CD14-positive monocyte (primary cell): ENCODE results near the gene SUCNR1. TPM values are rescaled to one million over a fixed set of nuclear protein-coding genes. Genes with fewer than 3 reads are reported as not detected.

Experiments used
- DNase-seq, 3 donors: peaks; one replicate each; pipeline ENCODE4 v3.0.0-alpha.2; 2011 to 2022
- H2AFZ ChIP-seq: 2 replicates; pipeline ENCODE4 v1.6.0; 2012; ENCODE audit warnings: mild to moderate bottlenecking, low read depth, low read length, inconsistent platforms; ENCODE audit not compliant: insufficient read depth, poor library complexity, severe bottlenecking
- H3K27ac ChIP-seq, 2 donors: 1 replicate in 1 of 2; 2 replicates in 1 of 2; pipeline ENCODE4 v1.5.1; 2012 to 2013; ENCODE audit warnings: low read length in 2 of 2, control low read depth in 1 of 2, inconsistent platforms in 1 of 2, low read depth in 1 of 2, mild to moderate bottlenecking in 1 of 2
- H3K27me3 ChIP-seq, 2 donors: one replicate each; pipeline versions ENCODE4 v1.6.0 to v1.6.1; 2011 to 2013; ENCODE audit warnings: low read length in 2 of 2; ENCODE audit not compliant: control insufficient read depth in 2 of 2, insufficient read depth in 2 of 2
- H3K36me3 ChIP-seq, 2 donors: replicated peaks in 1 of 2; 1 replicate in 1 of 2; 2 replicates in 1 of 2; pipeline versions ENCODE4 v1.5.1 to v1.6.1; 2012 to 2013; ENCODE audit warnings: low read length in 2 of 2, control low read depth in 1 of 2, inconsistent platforms in 1 of 2, mild to moderate bottlenecking in 1 of 2; ENCODE audit not compliant: insufficient read depth in 2 of 2, control insufficient read depth in 1 of 2
- H3K4me1 ChIP-seq, 2 donors: 1 replicate in 1 of 2; 2 replicates in 1 of 2; pipeline versions ENCODE4 v1.5.1 to v1.6.1; 2012 to 2013; ENCODE audit warnings: low read length in 2 of 2, control low read depth in 1 of 2, inconsistent platforms in 1 of 2, mild to moderate bottlenecking in 1 of 2, moderate library complexity in 1 of 2; ENCODE audit not compliant: insufficient read depth in 2 of 2, control insufficient read depth in 1 of 2
- H3K4me2 ChIP-seq: replicated peaks from 2 replicates; pipeline ENCODE3; 2012; ENCODE audit warnings: low read length, moderate library complexity, mild to moderate bottlenecking; ENCODE audit not compliant: poor library complexity, severe bottlenecking; ENCODE audit errors: extremely low read depth
- H3K4me3 ChIP-seq, 3 experiments: fragments of 200-600 bp in 1 of 3; sonication (generic) in 1 of 3; replicated peaks in 1 of 3; 1 replicate in 2 of 3; 2 replicates in 1 of 3; pipeline ENCODE4 v1.5.1; 2011 to 2013; ENCODE audit warnings: low read length in 3 of 3, mild to moderate bottlenecking in 3 of 3, control low read depth in 2 of 3, low read depth in 2 of 3, inconsistent platforms in 1 of 3, moderate library complexity in 1 of 3
- H3K79me2 ChIP-seq: 2 replicates; pipeline ENCODE4 v1.6.0; 2012; ENCODE audit warnings: mild to moderate bottlenecking, control low read depth, inconsistent platforms, low read length, moderate library complexity; ENCODE audit not compliant: insufficient read depth
- H3K9ac ChIP-seq: 2 replicates; pipeline ENCODE4 v1.6.0; 2017; ENCODE audit warnings: low read length, mild to moderate bottlenecking; ENCODE audit not compliant: insufficient read depth, poor library complexity, severe bottlenecking
- H3K9me3 ChIP-seq, 2 donors: replicated peaks in 1 of 2; 1 replicate in 1 of 2; 2 replicates in 1 of 2; pipeline versions ENCODE4 v1.5.1 to v1.6.1; 2012 to 2013; ENCODE audit warnings: low read length in 2 of 2, control low read depth in 1 of 2; ENCODE audit not compliant: control insufficient read depth in 1 of 2, insufficient read depth in 1 of 2
- H4K20me1 ChIP-seq: 2 replicates; pipeline ENCODE4 v1.6.0; 2012; ENCODE audit warnings: mild to moderate bottlenecking, low read length, control low read depth, moderate library complexity; ENCODE audit not compliant: insufficient read depth
- H3K27ac Mint-ChIP-seq, 7 donors: one replicate each; pipeline ENCODE4 v1.8.0; 2020; ENCODE audit warnings: mild to moderate bottlenecking in 7 of 7, mixed read lengths in 7 of 7, moderate library complexity in 6 of 7, inconsistent platforms in 2 of 7
- H3K27me3 Mint-ChIP-seq, 3 donors: one replicate each; pipeline ENCODE4 v1.8.0; 2021 to 2022; ENCODE audit warnings: low read depth in 3 of 3, mild to moderate bottlenecking in 3 of 3, mixed read lengths in 3 of 3, moderate library complexity in 3 of 3, inconsistent platforms in 1 of 3
- H3K36me3 Mint-ChIP-seq, 2 donors: one replicate each; pipeline ENCODE4 v1.8.0; 2020; ENCODE audit warnings: mixed read lengths in 2 of 2, inconsistent platforms in 1 of 2, mild to moderate bottlenecking in 1 of 2
- H3K4me1 Mint-ChIP-seq: one replicate; pipeline ENCODE4 v1.8.0; 2020; ENCODE audit warnings: mild to moderate bottlenecking, mixed read lengths
- H3K4me3 Mint-ChIP-seq, 2 donors: one replicate each; pipeline ENCODE4 v1.8.0; 2020; ENCODE audit warnings: mild to moderate bottlenecking in 2 of 2, mixed read lengths in 2 of 2, moderate library complexity in 1 of 2
- H3K9me3 Mint-ChIP-seq, 7 donors: one replicate each; pipeline ENCODE4 v1.8.0; 2020 to 2022; ENCODE audit warnings: mixed read lengths in 7 of 7, mild to moderate bottlenecking in 6 of 7, moderate library complexity in 6 of 7, inconsistent platforms in 2 of 7
- CTCF ChIP-seq: fragments of 200-600 bp; IDR thresholded peaks from one replicate; pipeline ENCODE4 v1.8.0; 2022; ENCODE audit warnings: antibody characterized with exemption, mild to moderate bottlenecking
- WGBS: methylation state at CpG from one replicate; pipeline ENCODE4 v1.1.5; 2013; ENCODE audit warnings: missing lambda C conversion rate; ENCODE audit not compliant: insufficient coverage; 5-methylcytosine and 5-hydroxymethylcytosine counted together
- intact Hi-C, 2 donors: fragments of 100-400 bp; cut with micrococcal nuclease; formaldehyde crosslinking; loops; one replicate each; pipeline versions ENCODE4 v1.15.0 to v1.15.1; 2023
- polyA plus RNA-seq, 3 donors: library from polyadenylated mRNA; depleted of rRNA in 1 of 3; unstranded in 2 of 3; stranded (reverse) in 1 of 3; fragments of 300-500 nt in 2 of 3; fragments of >200 nt in 1 of 3; fragmentation: Illumina TruSeq in 2 of 3; gene quantifications; 1 replicate in 2 of 3; 2 replicates in 1 of 3; pipeline ENCODE4 v1.2.3, GENCODE V29; 2012 to 2021

SUCNR1 gene
- polyA plus RNA-seq, 3 donors = 0.09 to 0.28 (median 0.20) TPM

DNA sequence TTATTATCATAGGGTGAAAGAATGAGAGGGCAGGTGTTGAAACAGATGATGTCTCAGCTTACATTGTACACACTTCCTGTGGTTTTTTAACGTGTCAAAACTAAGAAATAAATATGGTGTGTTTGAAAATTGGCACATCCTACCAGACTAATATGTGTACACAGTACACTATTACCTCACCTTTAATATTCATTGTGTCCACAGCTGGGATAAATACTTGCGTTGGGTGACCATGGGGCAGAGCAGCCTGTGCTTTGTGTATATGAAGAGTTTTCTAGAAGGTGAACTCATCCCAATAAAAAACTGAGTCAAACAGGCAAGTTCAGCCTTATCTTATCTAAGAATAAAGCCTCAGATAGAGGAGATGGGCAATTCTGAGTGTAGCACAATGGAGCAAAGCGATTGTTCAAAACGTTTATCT is 17.3 kb downstream of the SUCNR1 start:
- no peak overlapping the region for H3K4me2 ChIP-seq

DNA sequence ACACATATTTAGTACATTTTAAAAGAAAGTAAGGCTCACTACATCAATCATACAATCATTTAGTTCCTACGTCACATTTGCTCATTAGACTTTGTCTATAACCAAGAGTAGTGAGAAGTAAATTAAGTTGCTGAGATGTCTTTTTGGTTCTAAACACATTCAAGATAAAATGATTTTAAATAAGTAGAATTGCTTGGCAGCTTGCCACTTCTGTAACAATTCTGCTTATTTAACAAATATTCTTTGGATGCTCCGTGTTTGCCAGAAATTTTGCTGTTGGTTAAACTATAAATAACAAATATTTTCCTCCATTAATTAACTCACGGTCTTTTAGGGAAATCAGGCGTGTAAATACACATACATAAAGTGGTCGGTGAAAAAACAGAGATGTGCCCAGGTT is 18.3 kb downstream of the SUCNR1 start:
- Mint-ChIP-seq H3K4me1 (peaks cover 40% of the 10 kb centered on the region), H3K27me3 (peaks cover 0 to 1% (median 0%) of the 10 kb centered on the region in 3 donors), H3K27ac (peak overlapping the region in 2 of 7 donors; percentile 1 to 2), H3K4me3 (no peak overlapping the region), H3K9me3 (peaks cover 0 to 3% (median 3%) of the 10 kb centered on the region in 7 donors), H3K36me3 (no peaks in the 10 kb centered on the region)
- Histone ChIP-seq H3K27me3 (no peaks in the 10 kb centered on the region), H3K9ac (no peak overlapping the region), H3K9me3 (no peaks in the 10 kb centered on the region), H2AFZ (peak overlapping the region; percentile 7), H3K27ac (no peak overlapping the region), H3K4me3 (no peak overlapping the region), H3K79me2 (no peaks in the 10 kb centered on the region), H3K4me1 (peaks cover 17 to 30% of the 10 kb centered on the region in 2 donors), H3K36me3 (no peaks in the 10 kb centered on the region), H4K20me1 (no peaks in the 10 kb centered on the region), H3K4me2 (no peak overlapping the region)
- intact Hi-C loops = no loop called here
- WGBS = no CpG with 5 or more reads among the region's 5 CpGs
- no peak for DNase-seq
- no peak for TF ChIP-seq CTCF

More for the DNA sequence above, 17.3 kb downstream of the SUCNR1 start:
- H3K27me3 Mint-ChIP-seq = peaks cover 0 to 1% (median 0%) of the 10 kb centered on the region in 3 donors
- peak; percentile 39 to 69 (median 50) for DNase-seq
- Histone ChIP-seq H3K4me3 (no peak overlapping the region), H4K20me1 (no peaks in the 10 kb centered on the region), H3K36me3 (no peaks in the 10 kb centered on the region), H3K79me2 (no peaks in the 10 kb centered on the region), H3K27ac (peak overlapping the region in 1 of 2 donors; percentile 3), H2AFZ (no peak overlapping the region), H3K4me1 (peaks cover 17 to 30% of the 10 kb centered on the region in 2 donors), H3K9ac (no peak overlapping the region), H3K9me3 (no peaks in the 10 kb centered on the region), H3K27me3 (no peaks in the 10 kb centered on the region)
- peak overlapping the region; percentile 47 to 85 (median 75) for H3K27ac Mint-ChIP-seq
- no peak overlapping the region for H3K4me3 Mint-ChIP-seq
- no peaks in the 10 kb centered on the region for H3K36me3 Mint-ChIP-seq
- WGBS = no CpG with 5 or more reads among the region's 4 CpGs
- H3K4me1 Mint-ChIP-seq = peaks cover 36% of the 10 kb centered on the region
- intact Hi-C loops = no loop called here
- no peak for TF ChIP-seq CTCF
- peaks cover 0 to 3% (median 3%) of the 10 kb centered on the region in 7 donors for H3K9me3 Mint-ChIP-seq
